GM18508 (cell line): Measurements from ENCODE around the gene REXO4.
"Not testable (repeated sequence)": the region's sequence is repeated elsewhere in the genome, so short reads cannot be mapped to it uniquely, and the experiment has no call there.

Experiments used
- ATAC-seq: cut with Tn5 transposase; IDR thresholded peaks from one replicate; pipeline ENCODE4 v1.9.1; 2021; ENCODE audit warnings: moderate number of reproducible peaks; ENCODE audit not compliant: insufficient read depth, unreplicated experiment

REXO4 gene

DNA sequence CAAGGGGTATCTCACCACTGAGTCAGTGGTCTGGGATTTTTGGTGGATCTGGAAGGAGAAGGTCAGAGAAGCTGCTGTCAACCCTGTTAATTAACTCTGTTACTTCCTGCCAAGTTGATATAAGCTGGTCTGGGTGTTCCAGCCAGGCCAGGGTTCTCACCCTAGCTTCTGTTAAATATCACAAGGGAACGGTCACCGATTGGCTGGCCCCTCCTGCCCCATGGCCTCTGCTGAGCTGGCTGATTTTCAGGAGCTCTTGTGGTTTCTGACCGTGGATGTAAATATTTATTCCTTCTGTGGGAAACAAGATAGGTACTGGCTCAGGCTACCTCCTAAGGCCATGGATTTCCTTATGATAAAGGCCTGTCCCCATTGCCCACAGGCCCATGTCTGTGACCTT, 5.4 kb upstream of the REXO4 start:
- ATAC-seq = no peak

- ATAC-seq = no peak
Measured at GRCh38 chr9:133421615-133422542, 4.1 kb upstream of the REXO4 start, which contains the start of gene ADAMTS13. Gene ADAMTS13 (plus strand): TSS chr9:133422367. CDS start chr9:133422444, 77 bp downstream.

GRCh38 chr9:133420392-133420827, 2.6 kb upstream of the REXO4 start:
- ATAC-seq = no peak

DNA sequence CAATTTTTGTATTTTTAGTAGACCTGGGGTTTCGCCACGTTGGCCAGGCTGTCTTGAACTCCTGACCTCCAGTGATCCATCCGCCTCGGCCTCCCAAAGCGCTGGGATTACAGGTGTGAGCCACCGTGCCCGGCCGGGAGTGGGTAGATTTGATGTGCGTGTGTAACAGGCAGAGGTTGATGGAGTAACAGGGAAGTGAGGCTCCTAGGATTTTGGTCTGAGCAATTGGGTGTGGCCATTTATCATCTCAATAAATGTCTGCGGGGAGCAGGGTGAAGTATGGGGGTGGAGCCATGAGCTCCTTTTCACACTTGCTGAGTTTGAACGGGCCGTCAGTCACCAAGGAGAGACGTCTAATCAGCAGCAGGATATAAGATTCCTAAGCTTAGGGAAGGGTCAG, 1.2 kb upstream of the REXO4 start:
- ATAC-seq = no peak

DNA sequence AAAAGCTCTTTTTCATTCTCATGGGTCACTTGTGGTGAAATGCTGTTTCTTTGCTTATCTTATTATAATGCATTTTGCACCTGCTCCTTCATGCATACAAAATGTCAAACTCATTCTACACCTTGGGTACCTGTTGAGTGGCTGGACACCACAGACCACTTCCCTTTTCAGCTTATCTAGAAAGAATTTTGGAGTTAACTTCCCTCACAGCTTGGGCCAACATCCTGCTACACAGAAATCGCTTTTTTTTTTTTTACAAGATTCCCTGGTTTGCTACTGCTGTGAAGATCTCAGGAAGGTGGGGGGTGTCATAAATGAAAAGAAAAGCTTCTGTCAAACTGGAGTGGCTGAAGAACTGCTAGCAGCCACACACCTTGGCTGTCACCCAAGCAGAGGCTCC, 2.6 kb downstream of the REXO4 start:
- no peak for ATAC-seq

GRCh38 chr9:133408042-133408441, 9.8 kb downstream of the REXO4 start:
- ATAC-seq = no peak

- ATAC-seq = no peak
Measured at GRCh38 chr9:133406480-133407307, 11.1 kb downstream of the REXO4 start.

DNA sequence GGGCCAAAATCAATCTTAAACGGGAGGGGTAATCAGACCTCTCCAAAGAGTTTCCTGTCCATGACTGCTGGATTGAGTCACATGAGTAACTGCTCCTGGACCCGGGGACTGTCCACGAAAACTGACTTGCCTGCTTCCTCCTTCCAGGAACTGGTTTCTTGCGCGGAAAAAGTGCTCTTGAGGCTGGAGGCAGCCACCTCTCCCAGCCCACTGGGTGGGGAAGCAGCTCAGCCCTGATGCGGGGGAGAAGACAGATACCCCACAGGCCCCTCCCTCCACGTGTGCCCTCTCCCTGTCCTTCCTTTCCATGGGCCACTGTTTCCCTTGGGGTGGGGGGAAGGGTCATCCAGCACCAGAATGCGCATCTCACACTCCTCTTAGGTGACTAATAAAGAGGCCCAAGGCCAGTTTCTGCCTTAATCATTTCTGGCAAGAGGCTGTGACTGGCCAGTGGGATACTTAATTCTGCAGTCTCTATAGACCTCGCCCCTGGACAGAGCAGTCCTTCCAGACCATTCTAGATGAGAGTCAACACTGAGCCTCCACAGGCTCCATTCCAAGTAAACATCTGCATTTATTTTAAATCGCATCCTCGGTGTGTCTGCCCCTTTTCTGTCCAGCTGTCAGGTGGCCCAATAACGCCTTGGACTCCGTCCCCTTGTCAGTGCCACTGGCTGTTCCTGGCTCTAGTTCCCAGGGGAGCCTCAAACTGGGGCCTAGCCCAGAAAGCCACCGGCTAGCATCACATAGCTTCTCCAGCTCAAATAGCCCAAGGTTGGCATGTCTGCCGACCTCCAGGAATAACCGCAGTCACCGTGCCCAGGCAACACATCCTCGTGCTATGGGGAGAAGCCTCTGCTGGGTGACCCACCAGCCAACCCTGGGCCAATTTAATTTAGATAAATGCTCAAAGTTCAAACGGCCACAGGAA, 12.0 kb downstream of the REXO4 start:
- ATAC-seq = no peak

DNA sequence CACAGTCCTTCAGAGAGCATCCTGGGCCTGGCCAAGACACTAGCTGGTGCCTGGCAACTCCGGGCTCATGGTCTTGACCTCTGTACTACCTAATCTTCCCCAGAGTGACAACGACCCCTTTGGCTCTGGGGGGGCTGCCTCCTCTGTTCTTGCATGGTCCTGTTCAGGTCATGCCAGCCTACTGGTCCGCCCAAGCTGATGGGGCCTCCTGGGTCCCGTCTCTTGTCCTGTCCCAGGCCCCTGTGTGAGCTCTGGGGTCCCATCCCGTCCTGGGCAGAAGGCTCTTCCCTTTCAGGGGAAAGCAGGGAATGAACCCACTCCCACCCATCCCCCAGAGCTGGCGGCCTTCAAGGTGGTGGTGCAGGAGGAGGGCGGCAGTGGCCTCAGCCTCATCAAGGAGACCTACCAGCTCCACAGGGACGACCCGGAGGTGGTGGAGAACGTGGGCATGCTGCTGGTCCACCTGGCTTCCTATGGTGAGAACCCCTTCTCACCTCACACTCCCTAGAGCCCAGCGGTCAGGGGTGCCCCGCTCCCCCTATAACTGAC, 13.3 kb downstream of the REXO4 start:
- ATAC-seq = no peak

DNA sequence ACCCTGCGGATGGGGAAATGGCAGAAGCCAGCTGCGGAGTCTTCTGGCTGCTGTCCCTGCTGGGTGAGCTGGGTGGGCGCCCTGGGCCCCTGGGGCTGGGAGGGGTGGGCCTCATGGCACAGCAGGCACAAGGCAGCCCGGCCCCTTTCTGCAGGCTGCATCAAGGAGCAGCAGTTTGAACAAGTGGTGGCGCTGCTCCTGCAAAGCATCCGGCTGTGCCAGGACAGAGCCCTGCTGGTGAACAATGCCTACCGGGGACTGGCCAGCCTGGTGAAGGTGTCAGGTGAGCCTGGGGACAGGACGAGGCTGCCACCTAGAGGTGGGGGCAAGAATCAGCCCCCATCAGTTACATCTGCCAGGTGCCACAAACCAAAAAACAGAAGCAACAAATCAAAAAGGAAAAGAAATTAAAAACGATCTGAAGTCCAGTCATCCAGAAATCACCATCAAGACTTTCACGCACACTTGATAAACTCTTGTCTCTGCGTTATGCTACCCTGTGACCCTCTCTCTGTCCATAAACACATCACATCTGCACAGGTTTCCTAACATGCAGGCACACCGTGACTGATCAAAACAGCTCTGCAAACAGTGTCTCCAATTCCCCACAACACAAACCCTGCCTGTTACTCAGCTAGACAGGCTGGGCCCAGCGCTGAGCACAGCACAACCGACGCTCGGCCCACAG, 13.9 kb downstream of the REXO4 start:
- ATAC-seq = no peak

DNA sequence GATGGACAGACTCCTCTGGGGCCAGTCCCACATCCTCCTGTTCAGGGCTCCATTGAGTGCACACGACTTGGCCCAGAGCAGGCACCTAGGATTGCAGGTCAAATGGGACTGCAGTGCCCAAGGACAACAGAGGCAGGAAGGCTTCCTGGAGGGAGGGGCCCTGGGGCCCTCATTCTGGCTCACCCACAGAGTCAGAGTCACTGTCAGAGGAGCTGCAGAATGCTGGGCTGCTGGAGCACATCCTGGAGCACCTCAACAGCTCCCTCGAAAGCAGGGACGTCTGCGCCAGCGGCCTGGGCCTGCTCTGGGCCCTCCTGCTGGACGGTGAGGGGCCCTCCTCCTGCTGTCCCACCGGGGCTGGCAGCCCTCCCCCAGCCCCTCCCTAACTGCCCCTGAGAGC, 15.1 kb downstream of the REXO4 start:
- ATAC-seq = no peak

GRCh38 chr9:133401588-133401987, 16.2 kb downstream of the REXO4 start:
- ATAC-seq = no peak

GRCh38 chr9:133400292-133400691, 17.5 kb downstream of the REXO4 start:
- no peak for ATAC-seq

GRCh38 chr9:133397895-133398294, 19.9 kb downstream of the REXO4 start:
- no peak for ATAC-seq

DNA sequence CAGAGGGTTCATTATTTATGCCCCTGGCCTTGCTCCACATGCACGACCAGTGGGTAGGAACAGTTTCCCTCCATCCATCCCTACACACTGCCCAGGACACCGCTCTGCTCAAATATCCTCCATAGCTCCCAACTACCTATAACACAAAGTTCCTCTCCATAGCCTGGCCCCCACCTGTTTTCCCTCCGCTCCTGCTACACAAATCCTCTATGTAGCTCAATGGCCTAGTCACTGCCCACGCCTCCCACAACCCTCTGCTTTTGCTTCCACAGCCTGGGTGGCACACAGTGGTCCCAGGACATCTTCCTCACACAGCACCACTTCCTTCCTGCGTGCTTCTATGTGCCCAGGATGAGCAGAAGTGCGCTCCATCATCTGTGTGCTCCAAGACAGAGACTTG, 20.4 kb downstream of the REXO4 start:
- no peak for ATAC-seq

GRCh38 chr9:133396952-133397351, 20.9 kb downstream of the REXO4 start:
- ATAC-seq = no peak

DNA sequence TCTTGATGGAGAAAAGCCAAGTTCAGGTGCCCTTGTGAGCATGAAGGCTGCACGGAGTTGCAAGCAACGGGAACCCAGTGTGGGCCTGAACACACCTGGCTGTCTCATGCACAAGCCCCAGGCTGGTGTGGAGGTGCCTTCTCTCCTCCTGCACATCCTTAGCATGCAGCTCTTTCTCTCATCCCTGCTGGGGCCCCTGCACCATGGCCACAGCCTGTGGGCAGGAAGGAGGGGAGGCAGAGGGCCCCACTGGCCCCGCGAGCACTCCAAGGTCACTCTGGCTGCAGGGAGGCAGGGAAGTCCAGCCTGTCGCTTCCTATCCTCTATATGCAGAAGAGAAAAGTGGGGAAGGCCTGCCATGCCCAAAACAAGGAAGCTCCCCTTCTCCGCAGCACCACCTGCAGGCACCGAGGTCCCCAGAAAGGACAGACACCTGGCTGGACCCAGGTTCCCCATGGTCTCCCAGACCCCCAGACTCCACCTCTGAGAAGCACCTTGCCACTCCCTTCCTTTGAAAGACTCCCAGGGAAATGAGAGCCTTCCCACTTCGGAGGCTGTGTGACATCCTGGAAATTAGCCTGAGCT, 23.0 kb downstream of the REXO4 start:
- no peak for ATAC-seq

DNA sequence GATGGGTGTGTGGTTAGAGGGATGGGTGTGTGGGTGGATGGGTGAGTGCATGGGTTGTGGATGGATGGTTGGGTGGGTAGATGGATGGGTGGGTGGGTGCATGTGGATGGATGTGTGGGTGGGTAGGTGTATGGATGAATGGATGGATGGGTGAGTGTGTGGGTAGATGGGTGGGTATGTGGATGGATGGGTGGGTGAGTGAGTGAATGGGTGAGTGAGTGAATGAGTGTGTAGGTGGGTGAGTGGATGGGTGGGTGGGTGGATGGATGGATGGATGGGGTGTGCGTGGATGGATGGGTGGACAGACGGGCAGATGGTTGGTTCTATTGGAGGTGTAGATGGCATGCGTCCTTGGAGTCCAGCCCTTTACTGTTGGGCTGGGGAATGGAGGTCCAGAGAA, 24.4 kb downstream of the REXO4 start:
- no peak for ATAC-seq

DNA sequence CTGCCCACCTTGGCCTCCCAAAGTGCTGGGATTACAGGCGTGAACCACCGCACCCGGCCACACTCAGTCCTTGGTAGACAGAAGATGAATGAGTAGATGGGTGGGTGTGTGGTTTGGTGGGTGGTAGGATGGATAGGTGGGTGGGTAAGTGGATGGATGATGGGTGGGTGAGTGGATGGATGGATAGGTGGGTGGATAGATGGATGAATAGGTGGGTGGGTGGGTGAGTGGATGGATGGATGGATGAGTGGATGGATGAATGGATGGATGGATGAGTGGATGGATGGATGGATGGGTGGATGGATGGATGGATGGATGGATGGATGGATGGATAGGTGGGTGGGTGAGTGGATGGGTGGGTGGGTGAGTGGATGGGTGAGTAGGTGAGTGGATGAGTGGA, 25.5 kb downstream of the REXO4 start:
- ATAC-seq = not testable (repeated sequence)
